Measurements from ENCODE around the gene SCAF4.

The SCAF4 gene

GRCh38 chr21:31713115-31713514 lies 18.8 kb downstream of the SCAF4 start:
- DNase-seq (ENCODE audit: low read depth), result no peak

GRCh38 chr21:31711745-31712285 lies 20.1 kb downstream of the SCAF4 start:
- DNase-seq (ENCODE audit: low read depth), result no peak

GRCh38 chr21:31711326-31711725 lies 20.6 kb downstream of the SCAF4 start:
- DNase-seq (ENCODE audit: low read depth), result no peak

GRCh38 chr21:31710586-31710985 lies 21.3 kb downstream of the SCAF4 start:
- DNase-seq (ENCODE audit: low read depth), result no peak

GRCh38 chr21:31708541-31708940 lies 23.4 kb downstream of the SCAF4 start:
- no peak for DNase-seq (ENCODE audit: low read depth)

GRCh38 chr21:31707499-31707898 lies 24.4 kb downstream of the SCAF4 start:
- DNase-seq (ENCODE audit: low read depth), result no peak

GRCh38 chr21:31706562-31706961 lies 25.4 kb downstream of the SCAF4 start:
- DNase-seq (ENCODE audit: low read depth), result no peak

GRCh38 chr21:31700040-31700439 lies 31.9 kb downstream of the SCAF4 start:
- DNase-seq (ENCODE audit: low read depth), result no peak

- no peak for DNase-seq (ENCODE audit: low read depth)
Measured at GRCh38 chr21:31698461-31698860, 33.5 kb downstream of the SCAF4 start.

GRCh38 chr21:31696424-31696823 lies 35.5 kb downstream of the SCAF4 start:
- no peak for DNase-seq (ENCODE audit: low read depth)

GRCh38 chr21:31693222-31693621 lies 38.7 kb downstream of the SCAF4 start:
- no peak for DNase-seq (ENCODE audit: low read depth)

- DNase-seq (ENCODE audit: low read depth), result no peak
Measured at GRCh38 chr21:31688603-31689368, 43.1 kb downstream of the SCAF4 start.

- DNase-seq (ENCODE audit: low read depth), result no peak
Measured at GRCh38 chr21:31687108-31687507, 44.8 kb downstream of the SCAF4 start.

- DNase-seq (ENCODE audit: low read depth), result no peak
Measured at GRCh38 chr21:31686272-31686915, 45.5 kb downstream of the SCAF4 start.

GRCh38 chr21:31684918-31685317 lies 47.0 kb downstream of the SCAF4 start:
- no peak for DNase-seq (ENCODE audit: low read depth)

- no peak for DNase-seq (ENCODE audit: low read depth)
Measured at GRCh38 chr21:31683029-31683428, 48.9 kb downstream of the SCAF4 start.

- no peak for DNase-seq (ENCODE audit: low read depth)
Measured at GRCh38 chr21:31682620-31683019, 49.3 kb downstream of the SCAF4 start.

- DNase-seq (ENCODE audit: low read depth), result no peak
Measured at GRCh38 chr21:31678478-31678877, 53.4 kb downstream of the SCAF4 start.

GRCh38 chr21:31677047-31677446 lies 54.9 kb downstream of the SCAF4 start:
- DNase-seq (ENCODE audit: low read depth), result no peak

- no peak for DNase-seq (ENCODE audit: low read depth)
Measured at GRCh38 chr21:31675960-31676359, 56.0 kb downstream of the SCAF4 start.

GRCh38 chr21:31675318-31675717 lies 56.6 kb downstream of the SCAF4 start:
- no peak for DNase-seq (ENCODE audit: low read depth)

- DNase-seq (ENCODE audit: low read depth), result no peak
Measured at GRCh38 chr21:31673321-31673912, 58.5 kb downstream of the SCAF4 start.

- DNase-seq (ENCODE audit: low read depth), result no peak
Measured at GRCh38 chr21:31671931-31672330, 60.0 kb downstream of the SCAF4 start.
